GM12872 (cell line): ENCODE measurements around the gene ERCC6.

Experiments used
- TF ChIP-seq, protein P1 (sequence below): IDR thresholded peaks from 3 replicates; pipeline ENCODE4 v1.5.1; 2011; ENCODE audit warnings: low read depth, mild to moderate bottlenecking, low read length, moderate library complexity; ENCODE audit not compliant: insufficient read depth

Gene ERCC6

GRCh38 chr10:49560526-49560925, 21.6 kb upstream of the ERCC6 start:
- TF ChIP-seq, protein P1, sequence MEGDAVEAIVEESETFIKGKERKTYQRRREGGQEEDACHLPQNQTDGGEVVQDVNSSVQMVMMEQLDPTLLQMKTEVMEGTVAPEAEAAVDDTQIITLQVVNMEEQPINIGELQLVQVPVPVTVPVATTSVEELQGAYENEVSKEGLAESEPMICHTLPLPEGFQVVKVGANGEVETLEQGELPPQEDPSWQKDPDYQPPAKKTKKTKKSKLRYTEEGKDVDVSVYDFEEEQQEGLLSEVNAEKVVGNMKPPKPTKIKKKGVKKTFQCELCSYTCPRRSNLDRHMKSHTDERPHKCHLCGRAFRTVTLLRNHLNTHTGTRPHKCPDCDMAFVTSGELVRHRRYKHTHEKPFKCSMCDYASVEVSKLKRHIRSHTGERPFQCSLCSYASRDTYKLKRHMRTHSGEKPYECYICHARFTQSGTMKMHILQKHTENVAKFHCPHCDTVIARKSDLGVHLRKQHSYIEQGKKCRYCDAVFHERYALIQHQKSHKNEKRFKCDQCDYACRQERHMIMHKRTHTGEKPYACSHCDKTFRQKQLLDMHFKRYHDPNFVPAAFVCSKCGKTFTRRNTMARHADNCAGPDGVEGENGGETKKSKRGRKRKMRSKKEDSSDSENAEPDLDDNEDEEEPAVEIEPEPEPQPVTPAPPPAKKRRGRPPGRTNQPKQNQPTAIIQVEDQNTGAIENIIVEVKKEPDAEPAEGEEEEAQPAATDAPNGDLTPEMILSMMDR, result no peak

- TF ChIP-seq, protein P1, result no peak
Observed at GRCh38 chr10:49559476-49559875, 20.6 kb upstream of the ERCC6 start.

GRCh38 chr10:49558190-49558589, 19.3 kb upstream of the ERCC6 start:
- TF ChIP-seq, protein P1, result no peak

DNA sequence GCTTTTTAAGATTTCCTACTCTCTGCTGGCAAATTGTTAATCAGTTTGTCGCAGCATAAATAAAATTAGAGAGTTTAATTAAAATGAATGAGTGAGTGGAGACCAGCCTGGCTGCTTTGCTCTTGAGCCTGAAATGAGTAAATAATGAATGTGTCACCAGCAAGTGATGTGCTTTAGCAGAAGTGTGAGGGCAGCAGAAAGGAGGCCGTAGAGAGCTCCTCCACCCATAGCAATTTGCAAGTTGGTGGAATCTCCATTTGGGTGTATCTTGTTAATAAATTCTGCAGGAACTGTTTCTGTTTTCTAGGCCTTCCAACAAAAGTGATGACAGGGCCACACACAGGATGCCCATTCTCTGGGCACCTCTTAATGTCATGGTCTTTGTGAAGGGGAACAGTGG, 18.8 kb upstream of the ERCC6 start:
- TF ChIP-seq, protein P1, result no peak

DNA sequence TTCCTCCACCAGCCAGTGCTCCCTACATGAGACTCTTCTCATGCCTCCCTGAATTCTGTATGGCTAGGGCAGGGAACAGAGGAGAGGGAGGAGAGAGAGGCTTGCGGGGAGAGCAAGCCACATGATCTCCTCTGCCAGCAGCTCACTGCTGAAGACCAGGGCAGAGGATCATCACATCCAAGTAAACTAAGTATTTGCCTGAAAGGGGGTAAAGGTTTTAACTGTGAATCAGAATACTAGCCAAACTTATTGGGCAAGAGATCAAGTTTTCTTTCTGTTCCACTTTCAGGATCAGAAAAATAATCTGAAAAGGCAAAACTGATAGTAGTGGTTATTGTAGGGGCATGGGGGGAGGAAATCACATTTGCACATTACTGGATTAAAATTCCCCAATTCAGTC, 17.8 kb upstream of the ERCC6 start:
- TF ChIP-seq, protein P1, result no peak

DNA sequence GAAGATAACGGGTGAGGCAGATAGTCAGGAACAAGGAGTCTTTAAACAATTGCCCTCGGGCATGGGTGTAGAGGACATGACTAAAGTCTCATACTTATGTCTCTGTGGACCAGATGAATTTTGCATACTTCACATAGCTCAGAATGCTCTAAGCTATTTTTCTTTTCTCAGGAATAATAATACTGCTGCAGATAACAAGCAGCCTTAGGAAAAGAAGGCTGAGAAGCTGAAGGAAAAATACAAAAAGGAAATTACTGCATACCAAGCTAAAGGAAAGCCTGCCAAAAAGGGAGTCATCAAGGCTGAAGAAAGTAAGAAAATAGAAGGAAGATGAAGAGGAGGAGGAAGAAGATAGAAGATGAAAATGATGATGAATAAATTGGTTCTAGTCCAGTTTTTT, 13.4 kb upstream of the ERCC6 start:
- TF ChIP-seq, protein P1, result no peak

DNA sequence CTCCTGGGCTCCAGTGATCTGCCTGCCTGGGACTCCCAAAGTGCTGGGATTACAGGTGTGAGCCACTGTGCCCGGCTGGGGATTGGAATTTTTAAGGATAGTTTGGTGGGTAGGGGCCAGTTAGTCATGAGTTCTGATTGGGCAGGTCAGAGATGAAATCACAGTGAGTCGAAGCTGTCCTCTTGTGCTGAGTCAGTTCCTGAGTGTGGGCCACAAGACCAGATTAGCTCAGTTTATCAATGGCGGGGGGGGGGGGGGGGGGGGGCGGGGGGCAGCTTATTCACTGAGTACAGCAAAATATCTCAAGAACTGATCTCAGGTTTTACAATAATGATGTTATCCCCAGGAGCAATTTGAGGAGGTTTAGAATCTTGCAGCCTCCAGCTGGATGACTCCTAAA, 11.6 kb upstream of the ERCC6 start:
- TF ChIP-seq, protein P1, result no peak
